HCT116 (cell line): ENCODE results near the gene NLRC5. TPM values are rescaled to one million over a fixed set of nuclear protein-coding genes. Genes with fewer than 3 reads are reported as not detected.

Experiments
- ATAC-seq: fragments of 200-7000 bp; cut with Tn5 transposase; 2 replicates; pipeline ENCODE4 v1.9.1; 2020; ENCODE audit warnings: mild to moderate bottlenecking, moderate library complexity
- BruUV-seq: library from RNA; stranded (reverse); fragments of 400-500 nt; replicated peaks from 2 replicates; lab custom pipeline; 2021; lab: Mats Ljungman, UMichigan
- CTCF ChIA-PET: fragments of 300-600 bp; sonication (Branson Sonifier 250); formaldehyde crosslinking; loops from one replicate; lab custom pipeline; 2021; ENCODE audit warnings: antibody characterized with exemption; lab: Charles Lee
- POLR2A ChIA-PET: fragments of 300-600, 350-600 bp; sonication (Branson Sonifier 250); formaldehyde crosslinking; loops from one replicate; lab custom pipeline; 2021; ENCODE audit warnings: antibody characterized with exemption; lab: Charles Lee
- RAD21 ChIA-PET, 2 experiments: fragments of 300-600 bp; sonication (Branson Sonifier 250); formaldehyde crosslinking; loops; one replicate each; lab custom pipeline; 2023; ENCODE audit warnings: low total read pairs in 2 of 2; ENCODE audit not compliant: uncharacterized antibody in 2 of 2, unreplicated experiment in 2 of 2, low non-redundant PET in 1 of 2; lab: Charles Lee
- DNase-seq: peaks from one replicate; pipeline ENCODE4 v3.0.0-alpha.2; 2010; ENCODE audit warnings: low read depth, low spot score
- H2AFZ ChIP-seq: fragments of 200-600 bp; shearing (Covaris generic), sonication (generic); 2 replicates; pipeline ENCODE4 v1.6.1; 2017; ENCODE audit warnings: low read depth, mixed run types, mixed read lengths, antibody characterized with exemption, low read length; ENCODE audit not compliant: poor library complexity, severe bottlenecking
- H3K27ac ChIP-seq: 2 replicates; pipeline ENCODE4 v1.5.1; 2012; ENCODE audit warnings: low read depth, low read length
- H3K27me3 ChIP-seq: fragments of 200-600 bp; sonication (generic); 2 replicates; pipeline ENCODE4 v1.6.1; 2016; ENCODE audit warnings: mixed run types, low read length, mixed read lengths; ENCODE audit not compliant: insufficient read depth
- H3K36me3 ChIP-seq, 2 experiments: fragments of 200-500 bp in 1 of 2; fragments of 200-600 bp in 1 of 2; sonication (Bioruptor generic) in 1 of 2; sonication (generic) in 1 of 2; 2 replicates each; pipeline versions ENCODE4 v1.5.1 to v1.6.1; 2014 to 2016; ENCODE audit warnings: low read length in 2 of 2, inconsistent platforms in 1 of 2, mixed read lengths in 1 of 2, mixed run types in 1 of 2; ENCODE audit not compliant: insufficient read depth in 2 of 2, control insufficient read depth in 1 of 2
- H3K4me1 ChIP-seq, 2 experiments: fragments of 200-600 bp in 1 of 2; sonication (generic) in 1 of 2; 2 replicates each; pipeline versions ENCODE4 v1.5.1 to v1.6.1; 2012 to 2017; ENCODE audit warnings: low read length in 2 of 2, inconsistent platforms in 1 of 2, mild to moderate bottlenecking in 1 of 2, mixed read lengths in 1 of 2, mixed run types in 1 of 2, moderate library complexity in 1 of 2; ENCODE audit not compliant: insufficient read depth in 2 of 2, control insufficient read depth in 1 of 2
- H3K4me2 ChIP-seq: fragments of 200-600 bp; sonication (generic); 2 replicates; pipeline ENCODE4 v1.6.1; 2017; ENCODE audit warnings: mixed run types, low read length, mixed read lengths
- H3K4me3 ChIP-seq, 2 experiments: fragments of 200-600 bp in 1 of 2; sonication (generic) in 1 of 2; replicated peaks in 1 of 2; 2 replicates each; pipeline ENCODE4 v1.5.1; 2011 to 2016; ENCODE audit warnings: low read length in 2 of 2, control low read depth in 1 of 2, low read depth in 1 of 2, mild to moderate bottlenecking in 1 of 2, mixed read lengths in 1 of 2, mixed run types in 1 of 2
- H3K79me2 ChIP-seq: fragments of 200-600 bp; sonication (generic); 2 replicates; pipeline ENCODE4 v1.6.1; 2017; ENCODE audit warnings: mild to moderate bottlenecking, mixed run types, low read length, moderate library complexity, mixed read lengths; ENCODE audit not compliant: insufficient read depth
- H3K9ac ChIP-seq: fragments of 200-600 bp; sonication (generic); 2 replicates; pipeline ENCODE4 v1.6.1; 2016; ENCODE audit warnings: low read length, mixed read lengths
- H3K9me2 ChIP-seq: fragments of 200-600 bp; sonication (generic), shearing (Covaris generic); 2 replicates; pipeline ENCODE4 v1.6.1; 2017; ENCODE audit warnings: mixed run types, mild to moderate bottlenecking, moderate library complexity; ENCODE audit not compliant: insufficient read depth
- H3K9me3 ChIP-seq, 2 experiments: fragments of 200-500 bp in 1 of 2; fragments of 200-600 bp in 1 of 2; sonication (Bioruptor generic) in 1 of 2; sonication (generic) in 1 of 2; 2 replicates each; pipeline ENCODE4 v1.6.1; 2014 to 2017; ENCODE audit warnings: low read length in 2 of 2, mixed read lengths in 2 of 2, inconsistent platforms in 1 of 2, low read depth in 1 of 2, mild to moderate bottlenecking in 1 of 2, mixed run types in 1 of 2, moderate library complexity in 1 of 2; ENCODE audit not compliant: control insufficient read depth in 1 of 2, insufficient read depth in 1 of 2
- H4K20me1 ChIP-seq: fragments of 200-600 bp; sonication (generic), shearing (Covaris generic); 2 replicates; pipeline ENCODE4 v1.6.1; 2017; ENCODE audit warnings: mixed run types, mild to moderate bottlenecking, moderate library complexity; ENCODE audit not compliant: insufficient read depth
- EZH2 ChIP-seq: fragments of 200-600 bp; sonication (generic); IDR thresholded peaks from 2 replicates; pipeline ENCODE4 v1.6.1; 2017; ENCODE audit warnings: antibody characterized with exemption, mixed run types
- JUND ChIP-seq: IDR thresholded peaks from 2 replicates; pipeline ENCODE4 v1.6.1; 2012
- RAD21 ChIP-seq: IDR thresholded peaks from 2 replicates; pipeline ENCODE4 v1.6.1; 2012; ENCODE audit warnings: low read depth, mild to moderate bottlenecking
- SP1 ChIP-seq: IDR thresholded peaks from 2 replicates; pipeline ENCODE4 v1.6.1; 2012; ENCODE audit warnings: low read depth
- YY1 ChIP-seq: IDR thresholded peaks from 2 replicates; pipeline ENCODE4 v1.6.1; 2011; ENCODE audit warnings: low read length, low read depth, moderate library complexity, mild to moderate bottlenecking; ENCODE audit not compliant: insufficient replicate concordance; ENCODE audit errors: extremely low read depth
- ZFX ChIP-seq: fragments of 450-650 bp; IDR thresholded peaks from 2 replicates; pipeline ENCODE4 v1.6.1; 2017
- intact Hi-C: fragments of 100-400 bp; cut with micrococcal nuclease; formaldehyde crosslinking; loops from 2 replicates; pipeline ENCODE4 v1.10.0; 2022
- total RNA-seq: library from RNA; stranded (reverse); gene quantifications from one replicate; pipeline ENCODE4 v1.2.1, GENCODE V29; 2021; ENCODE audit not compliant: unreplicated experiment
- TF ChIP-seq, protein P1 (sequence below): IDR thresholded peaks from 2 replicates; pipeline ENCODE4 v1.6.1; 2011; ENCODE audit warnings: mild to moderate bottlenecking, low read length, moderate library complexity; ENCODE audit not compliant: insufficient replicate concordance; ENCODE audit errors: extremely low read depth

Gene NLRC5
- total RNA-seq, 1 experiment from 2014 or later = 10.4 TPM

DNA sequence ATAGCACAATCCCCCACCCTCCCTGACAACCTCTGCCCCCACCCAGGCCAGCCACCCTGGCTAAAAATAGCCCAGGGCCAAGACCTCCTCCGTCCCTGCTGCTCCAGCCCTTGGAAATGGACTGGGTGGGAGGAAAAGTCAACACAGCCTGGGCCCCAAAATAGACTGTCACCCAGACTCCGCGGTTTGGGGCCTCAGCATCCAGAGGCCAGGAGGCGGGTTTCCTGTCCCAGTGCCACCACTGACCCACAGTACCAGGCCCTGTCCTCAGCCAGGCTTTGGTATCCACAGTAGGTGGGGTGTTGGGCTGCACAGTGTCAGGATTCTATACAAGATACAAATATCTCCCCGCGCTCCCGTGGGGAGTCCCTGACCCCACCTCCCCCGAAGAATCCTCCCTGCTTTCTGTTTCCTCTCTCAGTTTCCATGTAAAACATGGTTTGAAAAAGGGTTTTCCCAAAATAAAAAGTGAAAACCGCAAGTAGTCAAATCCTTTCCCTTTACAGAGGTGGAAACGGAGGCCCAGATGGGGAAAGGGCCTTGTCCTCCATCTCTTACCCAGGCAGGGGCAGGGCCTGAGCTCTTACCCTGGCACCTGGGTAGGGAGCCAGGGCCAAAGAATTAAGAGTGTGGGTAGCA is 123.2 kb downstream of the NLRC5 start:
- CTCF ChIA-PET = interaction anchor here (1.0 kb wide), 1 partner anchor 20 kb away, joined by 4 read pairs; the partner anchor contains the start of gene CPNE2
- no peak overlapping the region for H3K27ac ChIP-seq
- ATAC-seq = no peak

DNA sequence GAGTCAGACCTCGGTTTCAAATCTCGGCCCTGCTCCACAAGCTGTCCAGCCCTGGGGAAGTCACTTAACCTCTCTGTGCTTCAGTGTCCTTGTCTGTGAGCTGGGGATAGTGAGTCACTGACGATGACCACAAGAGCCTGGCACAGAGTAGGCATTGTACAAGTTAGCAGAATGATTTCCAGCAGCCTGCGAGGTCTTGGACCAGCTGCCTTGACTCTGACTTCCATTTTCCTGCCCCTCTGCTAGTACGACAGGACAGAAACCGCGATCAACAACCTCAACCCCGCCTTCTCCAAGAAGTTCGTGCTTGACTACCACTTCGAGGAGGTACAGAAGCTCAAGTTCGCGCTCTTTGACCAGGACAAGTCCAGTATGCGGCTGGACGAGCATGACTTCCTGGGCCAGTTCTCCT is 123.7 kb downstream of the NLRC5 start:
- intact Hi-C loops = no loop called here
- ATAC-seq = no peak
- TF ChIP-seq RAD21 = no peak
- TF ChIP-seq, all 23 proteins: peak for 0
- H3K4me2 ChIP-seq = no peak overlapping the region
- H2AFZ ChIP-seq = no peak overlapping the region
- H3K4me1 ChIP-seq = peaks cover 2 to 22% of the 10 kb centered on the region in 2 experiments; a peak in 3 of 4 replicates
- no peak overlapping the region for H3K4me3 ChIP-seq
- H4K20me1 ChIP-seq = no peaks in the 10 kb centered on the region
- CTCF ChIA-PET = interaction anchor here (1.0 kb wide), 1 partner anchor 20 kb away, joined by 4 read pairs; the partner anchor contains the start of gene CPNE2
- no peak overlapping the region for H3K9ac ChIP-seq
- 0 out of 4 replicates have a peak, but pooled peaks cover 0 to 3% of the 10 kb centered on the region in 2 experiments for H3K36me3 ChIP-seq
- POLR2A ChIA-PET = no interaction called here
- H3K9me3 ChIP-seq = no peaks in the 10 kb centered on the region
- RAD21 ChIA-PET = no interaction called here
- no peaks in the 10 kb centered on the region for H3K9me2 ChIP-seq
- H3K79me2 ChIP-seq = no peaks in the 10 kb centered on the region
- BruUV-seq = no TSS peak
- H3K27me3 ChIP-seq = no peaks in the 10 kb centered on the region
- H3K27ac ChIP-seq = no peak overlapping the region
- DNase-seq = no peak

More for the DNA sequence above, 123.2 kb downstream of the NLRC5 start:
- Histone ChIP-seq H2AFZ (no peak overlapping the region), H3K9ac (no peak overlapping the region)
- TF ChIP-seq YY1 = no peak
- no peak for TF ChIP-seq EZH2
- no peak for TF ChIP-seq SP1
- TF ChIP-seq, protein P1, sequence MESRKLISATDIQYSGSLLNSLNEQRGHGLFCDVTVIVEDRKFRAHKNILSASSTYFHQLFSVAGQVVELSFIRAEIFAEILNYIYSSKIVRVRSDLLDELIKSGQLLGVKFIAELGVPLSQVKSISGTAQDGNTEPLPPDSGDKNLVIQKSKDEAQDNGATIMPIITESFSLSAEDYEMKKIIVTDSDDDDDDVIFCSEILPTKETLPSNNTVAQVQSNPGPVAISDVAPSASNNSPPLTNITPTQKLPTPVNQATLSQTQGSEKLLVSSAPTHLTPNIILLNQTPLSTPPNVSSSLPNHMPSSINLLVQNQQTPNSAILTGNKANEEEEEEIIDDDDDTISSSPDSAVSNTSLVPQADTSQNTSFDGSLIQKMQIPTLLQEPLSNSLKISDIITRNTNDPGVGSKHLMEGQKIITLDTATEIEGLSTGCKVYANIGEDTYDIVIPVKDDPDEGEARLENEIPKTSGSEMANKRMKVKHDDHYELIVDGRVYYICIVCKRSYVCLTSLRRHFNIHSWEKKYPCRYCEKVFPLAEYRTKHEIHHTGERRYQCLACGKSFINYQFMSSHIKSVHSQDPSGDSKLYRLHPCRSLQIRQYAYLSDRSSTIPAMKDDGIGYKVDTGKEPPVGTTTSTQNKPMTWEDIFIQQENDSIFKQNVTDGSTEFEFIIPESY = no peak
- TF ChIP-seq ZFX = no peak
- no peak for TF ChIP-seq JUND
- TF ChIP-seq, all 23 proteins: peak for 0
- no peaks in the 10 kb centered on the region for H3K79me2 ChIP-seq
- H3K9me2 ChIP-seq = no peaks in the 10 kb centered on the region
- intact Hi-C loops = no loop called here
- H4K20me1 ChIP-seq = no peaks in the 10 kb centered on the region
- peaks cover 0 to 18% of the 10 kb centered on the region in 2 experiments; a peak in 2 of 4 replicates for H3K4me1 ChIP-seq
- H3K9me3 ChIP-seq = no peaks in the 10 kb centered on the region
- DNase-seq = no peak
- RAD21 ChIA-PET = no interaction called here
- no peak overlapping the region for H3K4me2 ChIP-seq
- H3K4me3 ChIP-seq = no peak overlapping the region
- POLR2A ChIA-PET = no interaction called here
- 0 out of 4 replicates have a peak, but pooled peaks cover 0 to 3% of the 10 kb centered on the region in 2 experiments for H3K36me3 ChIP-seq
- no peaks in the 10 kb centered on the region for H3K27me3 ChIP-seq
- no TSS peak for BruUV-seq
